Coronary artery (tissue), 2 donors: ENCODE measurements around the gene HTR3D.

Source experiments
- DNase-seq: peaks from one replicate; pipeline ENCODE4 v3.0.0-alpha.2; 2017; ENCODE audit warnings: low spot score
- H3K27ac ChIP-seq, 2 donors: fragments of 200-600 bp; sonication (generic); one replicate each; pipeline ENCODE4 v1.5.1; 2016 to 2019
- H3K4me3 ChIP-seq: fragments of 200-600 bp; sonication (generic); 2 replicates; pipeline ENCODE4 v1.5.1; 2016; ENCODE audit warnings: mild to moderate bottlenecking, moderate library complexity
- CTCF ChIP-seq: fragments of 200-600 bp; sonication (generic); IDR thresholded peaks from one replicate; pipeline ENCODE4 v1.5.1; 2019; ENCODE audit warnings: antibody characterized with exemption

The HTR3D gene

GRCh38 chr3:184039414-184039813 is 7.9 kb downstream of the HTR3D start:
- Histone ChIP-seq H3K27ac (no peak overlapping the region), H3K4me3 (no peak overlapping the region)
- TF ChIP-seq CTCF: no peak
- DNase-seq: no peak

- H3K4me3 ChIP-seq: no peak overlapping the region
- no peak overlapping the region for H3K27ac ChIP-seq
- DNase-seq: no peak
- TF ChIP-seq CTCF: no peak
These were observed 8.5 kb downstream of the HTR3D start for GRCh38 chr3:184040010-184040409.

- DNase-seq: no peak
These were observed 11.1 kb downstream of the HTR3D start for GRCh38 chr3:184042617-184043016.

DNA sequence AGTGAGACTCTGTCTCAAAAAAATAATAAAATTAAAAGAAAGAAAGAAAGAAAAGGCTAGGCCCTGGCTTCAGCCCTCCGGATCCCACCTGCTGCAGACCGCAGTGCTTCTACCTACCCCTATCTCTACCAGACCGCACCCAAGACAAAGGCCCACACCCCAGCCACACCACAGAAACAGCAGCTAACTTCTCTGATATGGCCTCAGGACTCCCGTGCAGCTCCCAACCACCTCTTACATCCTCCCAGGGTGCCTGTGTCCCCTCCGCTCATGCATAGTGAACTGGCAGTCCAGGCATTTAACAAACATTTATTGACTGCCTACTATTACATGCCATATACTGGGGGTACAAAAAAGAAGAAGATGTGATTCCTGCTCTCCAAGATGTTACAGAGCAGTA is 14.5 kb downstream of the HTR3D start:
- H3K4me3 ChIP-seq: no peak overlapping the region
- DNase-seq: no peak
- no peak overlapping the region for H3K27ac ChIP-seq
- no peak for TF ChIP-seq CTCF

More at GRCh38 chr3:184042617-184043016, 11.1 kb downstream of the HTR3D start:
- no peak for TF ChIP-seq CTCF
- H3K4me3 ChIP-seq: no peak overlapping the region
- no peak overlapping the region for H3K27ac ChIP-seq

GRCh38 chr3:184050217-184050847 is 18.8 kb downstream of the HTR3D start:
- no peak for TF ChIP-seq CTCF
- Histone ChIP-seq H3K27ac (no peak overlapping the region), H3K4me3 (no peak overlapping the region)
- no peak for DNase-seq

DNA sequence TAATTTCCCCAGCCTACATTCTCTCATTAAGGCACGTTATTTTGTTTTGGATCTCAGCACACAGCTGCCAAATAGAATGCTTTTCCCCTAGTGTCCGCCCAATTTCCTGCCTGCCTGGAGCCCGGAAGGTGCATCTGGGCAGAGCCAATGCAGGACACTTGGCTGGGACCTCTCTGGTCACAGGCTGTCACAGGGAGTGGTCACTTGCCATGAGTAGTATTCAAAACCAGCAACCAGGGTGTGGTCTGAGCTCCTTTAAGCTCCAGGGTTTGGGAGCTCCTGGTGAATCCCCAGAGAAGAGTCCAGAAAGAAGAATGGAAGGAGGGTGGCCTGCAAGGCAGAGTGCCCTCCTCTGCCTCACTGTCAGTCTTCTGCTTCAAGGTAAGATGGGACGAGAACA is 21.2 kb downstream of the HTR3D start, which contains the start of gene HTR3C:
Gene HTR3C (plus strand): TSS at position 281 of the 400 bp plus-strand sequence. CDS start 34 bp downstream, at position 315.
- DNase-seq: no peak
- no peak for TF ChIP-seq CTCF
- H3K4me3 ChIP-seq: no peak within 1 kb of the TSS
- no peak within 1 kb of the TSS for H3K27ac ChIP-seq

GRCh38 chr3:184058029-184058428 is 26.5 kb downstream of the HTR3D start:
- no peak overlapping the region for H3K27ac ChIP-seq
- no peak for DNase-seq
- no peak overlapping the region for H3K4me3 ChIP-seq
- TF ChIP-seq CTCF: no peak
